GM10847 (cell line): ENCODE measurements around the gene MORN5.

Experiments
- POLR2A ChIP-seq: IDR thresholded peaks from 2 replicates; pipeline ENCODE4 v1.6.1; 2011; ENCODE audit not compliant: insufficient read length; ENCODE audit errors: extremely low read depth

MORN5 gene

GRCh38 chr9:122191584-122191983, 31.9 kb downstream of the MORN5 start:
- TF ChIP-seq POLR2A = no peak

GRCh38 chr9:122192261-122192875, 32.7 kb downstream of the MORN5 start:
- no peak for TF ChIP-seq POLR2A

DNA sequence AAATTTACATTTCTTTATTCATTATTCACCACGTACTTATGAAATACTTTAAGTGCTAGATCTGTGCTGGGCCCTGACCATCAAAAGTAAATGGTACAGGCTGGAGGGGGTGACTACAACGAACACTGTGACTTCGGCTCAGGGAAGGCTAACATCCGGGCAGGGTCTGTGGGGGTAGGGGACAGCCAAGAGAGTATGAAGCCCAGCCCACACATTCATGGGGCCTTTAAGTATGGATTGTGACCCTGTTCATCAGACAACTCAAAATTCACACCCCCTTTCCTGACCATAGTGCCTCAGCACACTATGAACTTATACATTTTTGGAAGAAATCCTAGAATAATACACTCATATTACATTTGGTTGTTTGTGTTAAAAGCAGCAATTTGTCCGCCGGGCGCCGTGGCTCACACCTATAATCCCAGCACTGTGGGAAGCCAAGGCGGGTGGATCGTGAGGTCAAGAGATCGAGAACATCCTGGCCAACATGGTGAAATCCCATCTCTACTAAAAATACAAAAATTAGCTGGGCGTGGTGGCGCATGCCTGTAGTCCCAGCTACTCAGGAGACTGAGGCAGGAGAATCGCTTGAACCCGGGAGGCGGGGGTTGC, 33.3 kb downstream of the MORN5 start:
- TF ChIP-seq POLR2A = no peak

GRCh38 chr9:122193651-122194050, 33.9 kb downstream of the MORN5 start:
- no peak for TF ChIP-seq POLR2A

DNA sequence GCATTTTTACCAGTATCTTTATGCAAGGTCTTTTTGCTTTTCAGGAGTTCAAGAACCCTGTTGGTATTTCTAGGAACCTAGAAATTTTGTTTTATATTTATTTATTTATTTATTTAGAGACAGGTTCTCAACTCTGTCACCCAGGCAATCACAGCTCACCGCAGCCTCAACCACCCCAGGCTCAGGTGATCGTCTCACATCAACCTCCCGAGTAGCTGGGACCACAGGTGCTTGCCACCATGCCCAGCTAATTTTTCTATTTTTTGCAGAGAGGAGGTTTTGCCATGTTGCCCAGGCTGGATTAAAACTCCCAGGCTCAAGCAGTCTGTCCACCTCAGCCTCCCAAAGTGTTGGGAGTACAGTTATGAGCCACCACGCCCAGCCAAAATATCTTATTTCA, 36.2 kb downstream of the MORN5 start:
- no peak for TF ChIP-seq POLR2A

DNA sequence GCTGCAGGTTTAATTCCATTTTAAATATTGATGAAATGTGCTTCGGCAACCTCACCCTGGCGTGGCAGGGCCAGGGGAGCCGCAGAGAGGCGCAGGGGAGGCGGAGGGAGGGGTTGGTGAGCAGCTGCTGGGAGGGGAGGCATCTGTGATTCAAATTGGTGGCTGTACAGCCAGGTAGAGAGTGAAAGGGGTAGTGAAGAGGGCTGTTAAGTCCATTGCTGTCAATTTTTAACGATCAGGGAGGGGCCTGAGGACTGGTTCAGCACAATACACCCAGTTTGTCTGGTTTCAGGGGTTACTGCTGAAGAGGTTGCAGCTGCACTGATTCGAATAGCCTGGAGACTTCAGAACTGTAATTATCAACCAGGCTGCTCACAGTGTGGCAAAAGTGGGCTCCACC, 37.7 kb downstream of the MORN5 start:
- no peak for TF ChIP-seq POLR2A

DNA sequence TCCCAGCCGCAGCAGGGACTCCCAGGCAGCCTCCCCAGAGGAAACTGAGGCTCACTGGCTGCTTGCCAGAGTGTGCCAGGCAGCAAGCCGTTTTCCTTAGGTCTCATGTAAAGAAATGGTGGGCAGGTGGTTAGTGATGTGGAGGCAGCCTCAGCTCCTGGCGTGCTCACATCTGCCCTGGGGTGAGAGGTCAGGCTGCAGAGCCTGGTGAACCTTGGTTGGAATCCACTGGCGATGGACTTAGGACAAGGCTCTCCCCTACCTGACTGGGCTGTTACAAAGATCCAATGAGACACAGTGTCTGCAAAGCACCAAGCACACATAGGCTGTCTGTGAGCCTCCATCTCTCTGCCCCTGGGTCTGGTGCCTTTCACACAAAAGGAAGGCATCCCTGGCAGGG, 38.2 kb downstream of the MORN5 start:
- no peak for TF ChIP-seq POLR2A

DNA sequence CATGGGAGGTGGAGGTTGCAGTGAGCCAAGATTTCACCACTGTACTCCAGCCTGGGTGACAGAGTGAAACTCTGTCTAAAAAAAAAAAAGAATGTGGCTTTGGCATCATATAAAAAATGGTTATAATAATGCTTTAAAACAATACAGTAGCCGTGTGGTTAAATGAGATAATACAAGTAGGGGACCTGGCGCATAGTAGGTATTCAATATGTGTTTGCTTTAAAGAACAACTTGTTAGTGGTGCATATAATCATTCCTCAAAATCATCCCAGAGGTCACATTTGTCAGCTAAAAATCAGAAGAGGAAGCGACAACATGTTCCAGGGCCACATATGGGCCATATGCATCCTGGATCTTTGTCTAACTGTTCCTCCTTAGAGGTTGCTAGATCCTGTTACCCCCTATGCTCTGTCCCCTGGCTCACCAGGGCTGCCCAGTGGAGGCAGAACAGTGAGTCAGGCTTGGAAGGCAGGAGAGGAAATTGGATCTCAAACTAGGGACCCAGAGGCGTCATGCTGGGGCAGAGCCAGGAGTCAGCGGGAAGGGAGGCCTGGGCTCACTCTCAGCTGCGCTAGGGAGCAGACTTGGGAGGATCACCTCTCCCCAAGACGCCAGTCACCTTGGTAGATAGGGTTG, 41.4 kb downstream of the MORN5 start:
- no peak for TF ChIP-seq POLR2A

- no peak for TF ChIP-seq POLR2A
These were observed 41.9 kb downstream of the MORN5 start for GRCh38 chr9:122201641-122202040.

DNA sequence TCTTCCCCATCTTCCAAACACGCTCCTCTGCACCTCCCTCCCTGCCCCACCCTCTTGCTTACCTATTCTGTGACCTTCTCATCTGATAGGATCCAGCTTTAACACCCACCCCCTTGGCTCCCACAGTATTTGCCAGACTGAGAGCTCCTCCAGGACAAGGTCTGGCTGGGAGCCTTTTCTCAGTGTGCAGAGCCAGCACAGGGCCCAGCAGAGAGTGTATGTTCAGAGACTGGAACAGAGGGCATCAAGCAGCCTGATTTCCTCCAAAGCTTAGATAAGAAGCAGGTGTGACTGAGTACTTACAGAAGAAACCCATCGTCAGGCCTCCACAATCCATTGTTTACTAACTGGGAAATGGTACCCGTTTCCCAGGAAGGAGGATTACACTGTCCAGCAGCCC, 42.4 kb downstream of the MORN5 start:
- no peak for TF ChIP-seq POLR2A

DNA sequence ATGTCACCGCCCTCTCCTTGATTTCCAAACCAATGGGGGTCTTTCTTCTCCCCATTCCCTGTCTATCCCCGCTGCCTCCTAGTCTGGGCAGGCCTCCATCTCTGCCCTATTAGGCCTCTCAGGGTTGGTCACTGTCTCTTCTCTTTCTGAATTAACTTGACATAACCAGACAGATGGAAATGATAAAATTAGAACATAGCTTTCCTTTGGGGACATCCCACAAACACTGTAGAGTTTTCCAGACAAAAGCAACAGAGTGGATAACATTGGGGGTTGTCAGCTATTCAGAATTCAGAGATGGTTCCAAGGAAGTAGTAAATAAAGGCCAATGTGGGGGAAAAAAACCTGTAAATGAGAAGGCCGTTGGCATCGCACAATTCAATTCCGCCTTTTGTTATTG, 44.3 kb downstream of the MORN5 start:
- TF ChIP-seq POLR2A = no peak

- TF ChIP-seq POLR2A = no peak
These were observed 44.8 kb downstream of the MORN5 start for GRCh38 chr9:122204491-122204890.

DNA sequence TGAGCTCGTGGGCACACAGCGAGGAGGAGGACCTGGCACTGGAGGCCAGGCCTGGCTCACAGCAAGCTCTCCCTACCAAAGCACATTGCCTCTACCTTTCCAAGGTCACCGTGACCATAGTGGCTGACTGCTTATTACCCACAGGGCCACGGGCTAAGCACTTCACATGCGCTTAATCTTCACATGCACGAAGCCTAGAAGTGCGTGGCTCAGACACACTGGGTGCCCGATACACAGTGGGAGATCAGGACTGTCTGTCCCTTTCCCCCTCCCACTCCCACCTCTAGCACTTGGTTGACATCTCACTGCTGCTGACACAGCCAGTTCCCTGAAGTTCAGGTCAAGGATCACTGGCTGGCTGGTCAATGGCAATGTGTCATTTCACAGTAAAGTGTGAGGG, 45.5 kb downstream of the MORN5 start:
- no peak for TF ChIP-seq POLR2A

- no peak for TF ChIP-seq POLR2A
These were observed 46.7 kb downstream of the MORN5 start for GRCh38 chr9:122206118-122207046.

- no peak for TF ChIP-seq POLR2A
These were observed 47.4 kb downstream of the MORN5 start for GRCh38 chr9:122207096-122207495.

DNA sequence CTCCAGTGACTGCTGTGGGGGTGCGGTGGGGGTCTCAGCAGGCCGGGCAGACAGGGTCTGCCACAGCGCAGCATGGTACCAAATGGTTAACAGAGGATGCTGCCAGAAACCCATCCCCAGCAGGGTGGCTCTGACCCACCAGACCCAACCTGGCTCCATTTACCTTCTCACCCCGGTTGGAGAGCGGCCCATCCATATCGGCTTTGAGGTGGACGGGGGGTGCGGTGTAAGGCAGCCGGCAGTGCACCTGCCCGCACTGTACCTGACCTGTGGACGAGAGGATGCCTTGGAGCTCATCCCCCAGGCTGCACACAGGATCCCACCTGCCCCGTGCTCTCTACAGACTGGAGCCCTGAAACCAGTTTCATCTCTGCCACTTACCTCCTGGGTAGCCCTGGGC, 49.7 kb downstream of the MORN5 start:
- TF ChIP-seq POLR2A = no peak

GRCh38 chr9:122212473-122213004, 52.8 kb downstream of the MORN5 start:
- TF ChIP-seq POLR2A = no peak
